HG02642 (cell line): ENCODE results near the gene COG5.
"Not testable (repeated sequence)": the region's sequence is repeated elsewhere in the genome, so short reads cannot be mapped to it uniquely, and the experiment has no call there.

ENCODE experiments used
- ATAC-seq: cut with Tn5 transposase; IDR thresholded peaks from one replicate; pipeline ENCODE4 v1.9.1; 2021; ENCODE audit warnings: mild to moderate bottlenecking; ENCODE audit not compliant: unreplicated experiment, poor library complexity

Gene COG5

GRCh38 chr7:107169120-107170050, 394.3 kb downstream of the COG5 start:
- peak; percentile 34 for ATAC-seq

DNA sequence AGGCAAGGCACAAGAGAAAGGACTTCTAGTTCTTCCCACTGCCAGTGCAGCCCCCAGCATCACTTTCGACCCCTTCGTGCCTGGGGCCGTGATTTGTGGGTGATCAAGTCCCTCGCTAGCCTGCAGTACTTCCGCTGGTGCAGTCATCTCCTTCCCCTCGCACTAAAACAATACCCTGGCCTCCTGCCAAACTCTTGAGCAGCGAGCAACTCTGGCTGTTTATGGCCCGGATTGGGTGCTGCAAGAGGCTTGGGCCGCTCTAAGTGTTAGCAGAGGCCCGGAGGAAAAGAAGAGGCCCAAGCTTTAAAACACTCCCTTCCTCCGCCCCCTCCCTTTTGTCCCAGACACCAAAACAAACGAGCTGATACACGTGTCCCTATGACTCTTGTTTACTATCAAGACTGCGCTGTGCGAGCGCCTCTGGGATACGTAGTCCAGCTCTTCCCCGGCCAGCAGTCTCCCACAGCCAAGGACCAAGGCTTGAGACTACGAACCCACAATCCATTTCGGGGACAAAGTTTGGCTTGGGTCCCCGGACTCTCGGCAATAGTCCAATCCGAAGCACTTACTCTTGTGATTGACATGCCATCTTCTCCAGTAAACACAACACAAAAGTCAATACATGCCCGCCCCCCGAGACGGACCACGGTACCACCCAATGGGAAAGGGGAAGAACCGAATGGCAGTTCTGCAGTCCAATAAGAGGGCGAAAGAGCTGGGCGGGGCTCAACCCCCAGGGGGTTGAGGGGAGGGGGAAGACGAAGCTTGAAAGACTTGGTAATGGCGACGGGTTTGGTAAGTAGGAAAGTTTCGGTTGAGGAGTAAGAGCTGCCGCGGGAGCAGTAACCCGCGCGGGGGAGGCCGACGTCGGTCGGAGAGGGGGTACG, 395.2 kb downstream of the COG5 start, which contains the start of gene HBP1:
TSS of gene HBP1 (plus strand) at position 771 of the 887 bp plus-strand sequence. CDS start 10,891 bp downstream, outside the sequence.
- ATAC-seq: peak; percentile 90

DNA sequence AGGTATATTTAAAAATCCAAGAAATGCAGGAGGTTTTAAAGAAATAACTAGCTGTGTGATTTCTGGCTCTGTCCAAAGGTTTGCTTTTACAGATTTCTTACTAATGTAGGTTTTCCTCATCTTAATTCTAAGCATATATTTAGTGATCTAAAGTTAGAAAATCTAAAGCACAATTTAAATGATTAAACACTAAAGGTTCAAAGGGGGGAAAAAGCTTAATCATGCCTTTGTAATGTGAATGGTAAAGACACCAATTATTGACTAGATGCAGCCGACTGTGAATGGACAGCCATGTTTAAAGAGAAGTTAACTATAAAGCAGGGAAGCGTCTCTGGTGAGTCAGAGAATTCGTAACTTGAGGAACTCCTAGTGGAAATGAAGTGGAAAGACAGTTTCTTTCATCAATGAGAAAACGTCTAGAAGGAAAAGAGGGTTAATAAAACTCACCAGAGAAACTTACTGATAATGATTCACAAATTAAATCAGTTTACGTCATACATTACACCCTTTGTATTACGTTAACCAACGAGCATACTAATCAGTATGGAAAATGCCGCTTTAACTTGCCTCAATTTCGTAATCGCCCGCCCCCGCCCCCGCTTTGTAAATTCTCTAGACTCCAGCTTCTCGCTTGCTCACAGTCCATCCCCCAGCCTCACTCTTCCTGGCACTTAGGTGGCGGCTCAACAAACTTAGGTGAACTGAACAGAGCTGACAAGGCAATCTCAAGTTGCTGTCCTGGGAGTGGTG, 396.1 kb downstream of the COG5 start:
- ATAC-seq: no peak

DNA sequence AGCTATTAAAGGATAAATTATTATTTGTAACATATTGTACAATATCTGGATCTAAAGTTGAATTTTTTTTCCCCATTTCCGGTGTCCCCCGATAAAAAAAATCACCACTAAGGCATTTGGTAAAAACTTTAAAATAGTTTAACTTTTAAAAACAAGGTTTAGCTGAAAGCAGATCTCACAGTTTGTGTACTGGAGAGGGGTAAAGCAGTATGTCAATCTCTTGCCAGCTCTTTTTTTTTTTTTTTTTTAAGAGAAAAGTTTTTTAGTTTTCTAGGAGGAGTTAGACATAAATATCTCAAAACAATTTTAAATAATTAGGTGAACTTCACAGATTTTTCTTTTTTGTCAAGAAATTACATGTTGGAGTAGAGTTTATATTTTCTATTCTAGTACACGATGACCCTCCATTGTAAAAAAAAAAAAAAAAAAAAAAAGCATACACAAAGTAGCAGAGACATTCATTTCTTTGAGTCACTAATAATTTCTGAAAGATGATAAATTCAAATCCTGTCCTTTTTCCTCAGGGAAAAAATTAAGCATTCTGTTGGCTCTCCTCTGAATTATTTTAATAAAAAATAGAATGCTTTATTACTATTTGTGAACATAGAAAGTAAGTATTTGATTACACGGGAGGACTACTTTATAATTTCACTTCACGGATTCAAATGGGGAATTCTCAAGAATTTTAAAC, 396.8 kb downstream of the COG5 start:
- no peak for ATAC-seq

- no peak for ATAC-seq
Measured at GRCh38 chr7:107165341-107165740, 398.4 kb downstream of the COG5 start.

- no peak for ATAC-seq
Measured at GRCh38 chr7:107164092-107164491, 399.6 kb downstream of the COG5 start.

- ATAC-seq: no peak
Measured at GRCh38 chr7:107162475-107162874, 401.2 kb downstream of the COG5 start.

DNA sequence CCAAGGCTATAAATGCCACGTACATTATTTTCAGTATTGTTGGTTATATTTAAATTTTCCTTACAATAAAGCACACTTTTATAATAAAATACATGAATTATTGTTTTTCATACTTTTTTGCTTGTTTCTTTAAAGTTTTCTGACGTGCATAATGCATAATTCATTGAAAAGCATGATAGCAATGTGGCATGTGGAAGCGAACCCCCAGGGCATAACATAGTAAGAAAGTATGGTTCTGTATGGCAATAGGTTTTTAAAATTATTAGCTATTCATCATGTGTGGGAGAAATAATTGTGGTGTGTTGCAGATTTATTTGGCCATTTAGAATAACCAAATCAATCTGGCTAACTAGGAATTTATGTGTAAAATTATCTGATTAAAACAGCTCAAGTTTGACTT, 402.3 kb downstream of the COG5 start:
- no peak for ATAC-seq

DNA sequence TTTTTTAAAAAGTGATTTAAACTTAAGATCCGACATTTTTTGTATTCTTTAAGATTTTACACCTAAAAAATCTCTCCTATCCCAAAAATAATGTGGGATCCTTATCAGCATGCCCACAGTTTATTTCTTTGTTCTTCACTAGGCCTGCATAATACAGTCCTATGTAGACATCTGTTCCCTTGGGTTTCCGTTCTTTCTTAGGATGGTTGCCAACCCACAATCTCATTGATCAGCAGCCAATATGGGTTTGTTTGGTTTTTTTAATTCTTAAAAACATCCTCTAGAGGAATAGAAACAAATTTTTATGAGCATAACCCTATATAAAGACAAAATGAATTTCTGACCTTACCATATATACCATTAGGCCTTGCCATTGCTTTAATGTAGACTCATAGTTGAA, 403.3 kb downstream of the COG5 start:
- ATAC-seq: no peak

- no peak for ATAC-seq
Measured at GRCh38 chr7:107158028-107158427, 405.7 kb downstream of the COG5 start.

GRCh38 chr7:107157091-107157490, 406.6 kb downstream of the COG5 start:
- no peak for ATAC-seq

DNA sequence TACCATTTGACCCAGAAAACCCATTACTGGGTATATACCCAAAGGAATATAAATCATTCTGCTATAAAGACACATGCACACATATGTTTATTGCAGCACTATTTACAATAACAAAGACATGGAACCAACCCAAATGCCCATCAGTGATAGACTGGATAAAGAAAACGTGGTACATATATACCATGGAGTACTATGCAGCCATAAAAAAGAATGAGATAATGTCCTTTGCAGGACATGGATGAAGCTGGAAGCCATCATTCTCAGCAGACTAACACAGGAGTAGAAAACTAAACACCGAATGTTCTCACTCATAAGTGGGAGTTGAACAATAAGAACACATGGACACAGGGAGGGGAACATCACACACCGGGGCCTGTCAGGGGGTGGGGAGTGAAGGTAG, 408.0 kb downstream of the COG5 start:
- not testable (repeated sequence) for ATAC-seq

DNA sequence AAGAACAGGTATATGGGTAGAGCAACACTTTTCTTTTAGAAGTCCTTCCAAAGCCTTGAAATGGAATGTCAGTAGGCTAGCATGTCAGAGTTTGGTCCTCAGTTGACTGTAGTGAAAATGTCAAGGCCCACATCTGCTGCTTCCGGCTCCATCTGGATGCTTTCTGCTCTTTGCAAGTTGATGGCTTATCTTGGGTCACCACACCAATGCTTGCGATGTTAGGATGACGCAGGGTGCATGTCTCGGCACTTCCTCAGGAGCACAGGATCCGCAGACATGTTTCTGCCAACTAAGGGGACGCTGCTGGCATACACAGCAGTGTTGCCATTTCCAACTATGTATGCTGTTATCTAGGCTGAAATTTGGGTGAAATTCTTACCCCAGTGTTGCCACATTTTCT, 408.9 kb downstream of the COG5 start:
- ATAC-seq: no peak

- ATAC-seq: no peak
Measured at GRCh38 chr7:107152011-107152410, 411.7 kb downstream of the COG5 start.
